HL-60 (cell line): ENCODE measurements around the gene MRPS7.
"Not testable (repeated sequence)": the region's sequence is repeated elsewhere in the genome, so short reads cannot be mapped to it uniquely, and the experiment has no call there.

Source experiments
- DNase-seq, 2 experiments: peaks; one replicate each; pipeline ENCODE4 v3.0.0-alpha.2; 2010 to 2020; ENCODE audit warnings: low read depth in 1 of 2, low spot score in 1 of 2
- H3K27ac ChIP-seq: fragments of 250-450 bp; sonication (Bioruptor Pico); replicated peaks from 2 replicates; pipeline ENCODE4 v1.5.1; 2020; ENCODE audit warnings: mild to moderate bottlenecking, moderate library complexity
- H3K27me3 ChIP-seq: fragments of 250-450 bp; sonication (Bioruptor Pico); 2 replicates; pipeline ENCODE4 v1.5.1; 2021; ENCODE audit warnings: mild to moderate bottlenecking, moderate library complexity; ENCODE audit not compliant: insufficient read depth, poor library complexity, severe bottlenecking
- H3K4me3 ChIP-seq: replicated peaks from 2 replicates; pipeline ENCODE4 v1.5.1; 2011; ENCODE audit warnings: mild to moderate bottlenecking, control low read depth, low read length; ENCODE audit not compliant: insufficient read depth
- CTCF ChIP-seq: IDR thresholded peaks from one replicate; pipeline ENCODE4 v1.5.1; 2011; ENCODE audit warnings: low read length, control low read depth, inconsistent platforms; ENCODE audit not compliant: insufficient read depth
- GABPA ChIP-seq: IDR thresholded peaks from 2 replicates; pipeline ENCODE4 v1.6.1; 2012; ENCODE audit warnings: low read depth
- POLR2AphosphoS5 ChIP-seq: IDR thresholded peaks from 2 replicates; pipeline ENCODE4 v1.6.1; 2012; ENCODE audit warnings: low read depth
- REST ChIP-seq: IDR thresholded peaks from 2 replicates; pipeline ENCODE4 v1.6.1; 2012; ENCODE audit warnings: low read depth; ENCODE audit not compliant: insufficient replicate concordance
- SPI1 ChIP-seq: IDR thresholded peaks from 2 replicates; pipeline ENCODE4 v1.6.1; 2012; ENCODE audit warnings: low read depth, mild to moderate bottlenecking, borderline replicate concordance

Gene MRPS7

GRCh38 chr17:75250009-75250471 lies 11.6 kb upstream of the MRPS7 start:
- no peak overlapping the region for H3K27ac ChIP-seq

GRCh38 chr17:75252039-75252816 lies 9.5 kb upstream of the MRPS7 start:
- Histone ChIP-seq H3K27ac (no peak overlapping the region), H3K27me3 (no peaks in the 10 kb centered on the region), H3K4me3 (no peak overlapping the region)
- DNase-seq = no peak
- TF ChIP-seq POLR2AphosphoS5 = no peak
- TF ChIP-seq GABPA = no peak
- no peak for TF ChIP-seq REST
- no peak for TF ChIP-seq CTCF
- TF ChIP-seq SPI1 = no peak

More at GRCh38 chr17:75250009-75250471, 11.6 kb upstream of the MRPS7 start:
- Histone ChIP-seq H3K4me3 (no peak overlapping the region), H3K27me3 (no peaks in the 10 kb centered on the region)
- no peak for DNase-seq
- TF ChIP-seq CTCF = no peak
- no peak for TF ChIP-seq SPI1
- TF ChIP-seq POLR2AphosphoS5 = no peak
- TF ChIP-seq GABPA = no peak
- no peak for TF ChIP-seq REST

GRCh38 chr17:75255954-75256698 lies 5.6 kb upstream of the MRPS7 start:
- H3K27ac ChIP-seq, H3K4me3 ChIP-seq, DNase-seq, H3K27me3 ChIP-seq: not testable (repeated sequence)

- DNase-seq, H3K27ac ChIP-seq, H3K27me3 ChIP-seq, H3K4me3 ChIP-seq: not testable (repeated sequence)
Observed at GRCh38 chr17:75257228-75257627, 4.5 kb upstream of the MRPS7 start.
